Tibial artery (tissue), 4 donors: Measurements from ENCODE around the gene GAPDH.

ENCODE experiments used
- DNase-seq, 2 donors: peaks; one replicate each; pipeline ENCODE4 v3.0.0-alpha.2; 2019
- H3K27ac ChIP-seq, 2 donors: fragments of 200-600 bp; sonication (generic) in 1 of 2; 1 replicate in 1 of 2; 2 replicates in 1 of 2; pipeline ENCODE4 v1.5.1; 2018 to 2019; ENCODE audit warnings: mild to moderate bottlenecking in 1 of 2
- H3K27me3 ChIP-seq, 2 donors: fragments of 200-600 bp; sonication (generic) in 1 of 2; one replicate each; pipeline versions ENCODE4 v1.5.1 to v1.6.0; 2016 to 2019
- H3K36me3 ChIP-seq, 3 donors: fragments of 200-600 bp; sonication (generic) in 2 of 3; one replicate each; pipeline ENCODE4 v1.5.1; 2016 to 2019; ENCODE audit warnings: mild to moderate bottlenecking in 2 of 3
- H3K4me1 ChIP-seq, 4 donors: fragments of 200-600 bp; sonication (generic) in 2 of 4; 1 replicate in 3 of 4; 2 replicates in 1 of 4; pipeline ENCODE4 v1.5.1; 2016 to 2019
- H3K4me3 ChIP-seq, 2 donors: fragments of 200-600 bp; sonication (generic) in 1 of 2; 1 replicate in 1 of 2; 2 replicates in 1 of 2; pipeline ENCODE4 v1.5.1; 2018 to 2019; ENCODE audit warnings: mild to moderate bottlenecking in 2 of 2
- H3K9me3 ChIP-seq, 3 donors: fragments of 200-600 bp; sonication (generic) in 1 of 3; one replicate each; pipeline ENCODE4 v1.5.1; 2016 to 2019
- CTCF ChIP-seq, 2 experiments: fragments of 200-600 bp in 1 of 2; fragments of 450-650 bp in 1 of 2; IDR thresholded peaks; one replicate each; pipeline ENCODE4 v1.5.1; 2017 to 2019; ENCODE audit warnings: antibody characterized with exemption in 2 of 2, mild to moderate bottlenecking in 1 of 2, moderate library complexity in 1 of 2
- intact Hi-C: fragments of 100-400 bp; cut with DNase I; formaldehyde crosslinking; loops from one replicate; pipeline ENCODE4 v1.15.0; 2023; ENCODE audit warnings: low total_unique reads

The GAPDH gene

GRCh38 chr12:6507102-6507998 is 27.0 kb upstream of the GAPDH start:
- no peak for TF ChIP-seq CTCF (IDR thresholded peaks at IDR 0.05)
- no peak for DNase-seq
- Histone ChIP-seq H3K4me1 (peaks cover 0 to 17% (median 5%) of the 10 kb centered on the region in 4 donors), H3K36me3 (peaks cover 24 to 51% (median 26%) of the 10 kb centered on the region in 3 donors), H3K27me3 (no peaks in the 10 kb centered on the region), H3K9me3 (no peaks in the 10 kb centered on the region), H3K27ac (peak overlapping the region; percentile 56 to 70), H3K4me3 (no peak overlapping the region)
- intact Hi-C loops, result no loop called here

- intact Hi-C loops, result no loop called here
- no peaks in the 10 kb centered on the region for H3K9me3 ChIP-seq
- H3K36me3 ChIP-seq, result peaks cover 29 to 58% (median 31%) of the 10 kb centered on the region in 3 donors
- H3K4me3 ChIP-seq, result no peak overlapping the region
- H3K27me3 ChIP-seq, result no peaks in the 10 kb centered on the region
- peaks cover 0 to 17% (median 5%) of the 10 kb centered on the region in 4 donors for H3K4me1 ChIP-seq
- no peak for DNase-seq
- no peak for TF ChIP-seq CTCF (IDR thresholded peaks at IDR 0.05)
- H3K27ac ChIP-seq, result peak overlapping the region; percentile 56 to 70
These were observed 26.2 kb upstream of the GAPDH start for GRCh38 chr12:6508087-6508486.

GRCh38 chr12:6520186-6520585 is 14.1 kb upstream of the GAPDH start:
- H3K4me1 ChIP-seq, result no peaks in the 10 kb centered on the region
- no peaks in the 10 kb centered on the region for H3K27me3 ChIP-seq
- DNase-seq, result no peak
- H3K27ac ChIP-seq, result no peak overlapping the region
- H3K9me3 ChIP-seq, result no peaks in the 10 kb centered on the region
- H3K36me3 ChIP-seq, result peaks cover 77 to 96% (median 92%) of the 10 kb centered on the region in 3 donors
- H3K4me3 ChIP-seq, result no peak overlapping the region
- intact Hi-C loops, result loop anchor here (10.0 kb wide), 1 partner anchor 45 kb away; the partner anchor contains the start of gene VAMP1
- no peak for TF ChIP-seq CTCF (IDR thresholded peaks at IDR 0.05)

GRCh38 chr12:6522193-6522592 is 12.1 kb upstream of the GAPDH start:
- intact Hi-C loops, result loop anchor here (10.0 kb wide), 1 partner anchor 47 kb away; the partner anchor contains the start of gene VAMP1
- DNase-seq, result no peak
- H3K36me3 ChIP-seq, result peaks cover 76 to 96% (median 94%) of the 10 kb centered on the region in 3 donors

GRCh38 chr12:6523708-6524107 is 10.6 kb upstream of the GAPDH start:
- TF ChIP-seq CTCF (IDR thresholded peaks at IDR 0.05), result no peak
- intact Hi-C loops, result loop anchor here (10.0 kb wide), 1 partner anchor 49 kb away; the partner anchor contains the start of gene VAMP1
- H3K36me3 ChIP-seq, result peaks cover 80 to 100% (median 97%) of the 10 kb centered on the region in 3 donors

More at GRCh38 chr12:6522193-6522592, 12.1 kb upstream of the GAPDH start:
- no peaks in the 10 kb centered on the region for H3K27me3 ChIP-seq
- H3K27ac ChIP-seq, result no peak overlapping the region
- no peaks in the 10 kb centered on the region for H3K9me3 ChIP-seq
- no peaks in the 10 kb centered on the region for H3K4me1 ChIP-seq
- no peak for TF ChIP-seq CTCF (IDR thresholded peaks at IDR 0.05)
- no peak overlapping the region for H3K4me3 ChIP-seq

More at GRCh38 chr12:6523708-6524107, 10.6 kb upstream of the GAPDH start:
- H3K4me1 ChIP-seq, result no peaks in the 10 kb centered on the region
- no peak overlapping the region for H3K4me3 ChIP-seq
- no peaks in the 10 kb centered on the region for H3K27me3 ChIP-seq
- no peak overlapping the region for H3K27ac ChIP-seq
- DNase-seq, result no peak
- H3K9me3 ChIP-seq, result no peaks in the 10 kb centered on the region
